Measurements from ENCODE around the gene NFATC1.
"Not testable (repeated sequence)": the region's sequence is repeated elsewhere in the genome, so short reads cannot be mapped to it uniquely, and the experiment has no call there.

The NFATC1 gene

DNA sequence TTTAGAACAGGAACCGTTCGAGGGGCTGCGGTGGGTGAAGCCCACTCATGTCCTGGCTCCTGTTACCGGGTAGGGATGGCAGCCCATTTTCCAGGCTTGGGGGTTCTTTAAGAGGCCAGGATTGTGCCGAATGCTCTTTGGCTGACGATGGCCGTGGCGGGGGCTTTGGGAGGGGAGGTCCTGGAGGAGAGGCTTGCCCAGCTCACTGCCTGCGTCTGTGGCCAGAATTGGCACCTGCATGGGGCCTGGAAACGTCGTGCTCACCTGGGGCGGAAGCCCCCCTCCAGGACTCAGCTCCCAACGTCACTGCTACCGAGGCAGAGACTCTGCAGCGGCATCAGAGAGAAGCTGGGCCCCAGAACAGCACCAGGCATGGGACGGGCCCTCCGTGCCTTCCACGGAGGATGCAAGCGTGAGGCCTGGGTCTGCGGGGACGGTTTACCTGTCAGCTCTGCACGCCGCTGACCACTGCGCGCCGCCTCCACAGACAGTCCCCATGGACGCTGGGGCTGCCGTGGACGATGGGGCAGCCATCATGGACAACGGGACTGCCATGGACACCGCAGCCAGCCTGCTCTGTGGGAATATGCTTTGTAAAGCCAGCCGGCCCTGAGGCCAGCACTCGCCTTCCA is 82.9 kb downstream of the NFATC1 start:
- no peak for DNase-seq

DNA sequence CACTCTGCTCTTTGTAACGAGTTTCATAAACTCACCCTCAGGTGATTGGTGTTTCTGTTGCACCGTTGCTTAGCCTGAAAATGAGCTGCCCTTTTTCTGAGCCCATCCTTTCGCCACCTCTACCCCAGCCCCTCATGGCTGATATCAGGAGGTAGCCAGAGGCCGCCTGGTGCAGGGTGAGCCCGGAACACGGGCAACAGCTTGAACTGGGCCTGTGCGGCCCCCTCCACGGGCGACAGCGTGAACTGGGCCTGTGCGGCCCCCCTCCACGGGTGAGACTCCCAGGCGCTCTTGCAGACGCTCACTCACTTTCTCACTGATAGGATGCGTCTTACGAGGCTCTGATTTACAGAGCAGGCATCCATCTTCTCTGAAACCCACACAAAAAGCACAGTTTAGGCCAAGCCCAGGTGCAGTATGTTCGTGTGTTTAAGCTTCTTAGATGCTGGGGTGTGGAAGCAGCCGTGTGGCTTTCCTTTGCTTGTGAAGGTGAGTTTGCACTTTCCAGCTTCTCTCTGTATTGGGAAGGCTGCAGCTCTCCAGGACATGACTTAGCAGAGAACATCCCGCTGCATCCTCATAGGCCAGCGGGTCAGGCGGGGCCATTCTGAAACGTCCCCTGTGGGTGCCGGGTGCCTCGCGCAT is 83.5 kb downstream of the NFATC1 start:
- no peak overlapping the region for H3K4me3 ChIP-seq (ENCODE audit: insufficient read depth, low read depth, low read length, poor library complexity, severe bottlenecking)
- DNase-seq, result no peak
- no peak overlapping the region for H3K27ac ChIP-seq (ENCODE audit: insufficient read depth, low read length, poor library complexity, severe bottlenecking)
- no peaks in the 10 kb centered on the region for H3K9me3 ChIP-seq (ENCODE audit: control insufficient read depth, low read length)
- no peaks in the 10 kb centered on the region for H3K27me3 ChIP-seq (replicated peaks; ENCODE audit: control insufficient read depth, insufficient read depth, low read length, poor library complexity, severe bottlenecking)
- peaks cover 19% of the 10 kb centered on the region for H3K36me3 ChIP-seq (ENCODE audit: control insufficient read depth, insufficient read depth, low read length)
- H3K4me1 ChIP-seq (ENCODE audit: control insufficient read depth, insufficient read depth, low read length, poor library complexity, severe bottlenecking), result no peaks in the 10 kb centered on the region

More for the DNA sequence above, 82.9 kb downstream of the NFATC1 start:
- Histone ChIP-seq H3K9me3 (ENCODE audit: control insufficient read depth, low read length) (no peaks in the 10 kb centered on the region), H3K27me3 (replicated peaks; ENCODE audit: control insufficient read depth, insufficient read depth, low read length, poor library complexity, severe bottlenecking) (no peaks in the 10 kb centered on the region), H3K4me1 (ENCODE audit: control insufficient read depth, insufficient read depth, low read length, poor library complexity, severe bottlenecking) (no peaks in the 10 kb centered on the region), H3K27ac (ENCODE audit: insufficient read depth, low read length, poor library complexity, severe bottlenecking) (no peak overlapping the region), H3K36me3 (ENCODE audit: control insufficient read depth, insufficient read depth, low read length) (peaks cover 19% of the 10 kb centered on the region), H3K4me3 (ENCODE audit: insufficient read depth, low read depth, low read length, poor library complexity, severe bottlenecking) (no peak overlapping the region)

DNA sequence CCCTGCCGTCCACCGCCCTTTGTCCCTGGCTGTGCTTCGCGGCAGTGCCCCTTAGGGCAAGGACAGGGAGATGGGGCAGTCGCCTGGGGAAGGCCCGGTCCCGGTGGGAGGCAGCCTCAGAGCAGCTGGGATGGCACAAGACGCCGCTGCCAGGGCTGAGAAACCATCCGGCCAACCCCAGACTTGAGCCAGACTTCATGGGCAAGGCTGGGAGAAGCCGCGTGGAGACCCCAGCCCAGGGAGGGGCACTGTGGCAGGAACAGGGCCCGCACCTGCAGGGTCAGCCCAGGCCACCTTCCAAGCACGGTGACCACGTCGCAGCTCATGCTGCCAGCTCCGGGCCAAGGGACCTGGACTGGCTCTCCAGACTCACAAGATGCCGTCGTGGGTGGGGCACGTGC is 84.0 kb downstream of the NFATC1 start:
- Histone ChIP-seq H3K4me1 (ENCODE audit: control insufficient read depth, insufficient read depth, low read length, poor library complexity, severe bottlenecking) (no peaks in the 10 kb centered on the region), H3K36me3 (ENCODE audit: control insufficient read depth, insufficient read depth, low read length) (peaks cover 20% of the 10 kb centered on the region), H3K27me3 (replicated peaks; ENCODE audit: control insufficient read depth, insufficient read depth, low read length, poor library complexity, severe bottlenecking) (no peaks in the 10 kb centered on the region), H3K9me3 (ENCODE audit: control insufficient read depth, low read length) (no peaks in the 10 kb centered on the region), H3K4me3 (ENCODE audit: insufficient read depth, low read depth, low read length, poor library complexity, severe bottlenecking) (no peak overlapping the region), H3K27ac (ENCODE audit: insufficient read depth, low read length, poor library complexity, severe bottlenecking) (no peak overlapping the region)
- no peak for DNase-seq

DNA sequence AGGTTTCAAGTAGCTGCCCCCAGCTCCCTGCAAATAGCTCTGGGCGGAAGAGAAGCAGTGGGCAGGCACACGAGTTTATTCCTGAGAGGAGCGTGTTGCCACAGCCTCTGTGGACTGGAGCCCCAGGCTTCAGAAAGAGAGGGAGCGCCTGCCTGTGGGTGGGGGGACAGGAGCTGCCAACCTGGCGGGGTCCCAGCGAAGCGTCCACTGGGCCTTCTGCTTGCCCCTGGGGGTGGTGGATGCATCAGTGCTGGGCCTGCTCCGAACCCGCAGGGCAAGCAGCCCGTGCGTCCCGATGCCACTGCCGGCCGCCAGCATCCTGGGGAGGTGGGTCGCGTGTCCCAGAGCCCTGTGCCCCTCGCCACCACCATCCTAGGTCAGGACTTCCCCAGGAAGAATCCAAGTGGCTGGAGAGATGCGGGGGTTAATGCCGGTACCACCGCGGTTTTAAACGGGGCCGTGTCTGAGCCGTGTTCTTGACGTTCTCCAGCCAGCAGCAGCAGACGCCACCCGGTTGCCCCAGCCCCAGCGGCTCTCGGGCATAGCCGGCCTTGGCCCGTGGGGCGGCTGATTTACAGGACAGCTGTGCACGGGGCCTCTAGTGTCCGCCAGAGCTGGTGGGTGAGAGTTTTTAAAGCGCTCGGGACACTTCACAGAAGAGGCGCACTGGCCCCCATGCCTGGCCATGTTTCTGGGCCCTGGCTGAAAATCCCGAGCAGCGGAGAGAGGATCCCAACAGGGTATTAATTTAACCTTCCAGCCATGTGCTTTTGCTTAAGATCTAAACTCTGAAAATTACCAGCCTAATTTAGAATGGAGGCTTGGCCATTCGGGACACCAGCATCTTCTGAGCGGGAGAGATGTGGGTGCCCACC is 84.7 kb downstream of the NFATC1 start:
- H3K9me3 ChIP-seq (ENCODE audit: control insufficient read depth, low read length), result no peaks in the 10 kb centered on the region
- no peak overlapping the region for H3K4me3 ChIP-seq (ENCODE audit: insufficient read depth, low read depth, low read length, poor library complexity, severe bottlenecking)
- no peak for DNase-seq
- H3K36me3 ChIP-seq (ENCODE audit: control insufficient read depth, insufficient read depth, low read length), result peaks cover 25% of the 10 kb centered on the region
- H3K27me3 ChIP-seq (replicated peaks; ENCODE audit: control insufficient read depth, insufficient read depth, low read length, poor library complexity, severe bottlenecking), result no peaks in the 10 kb centered on the region
- H3K27ac ChIP-seq (ENCODE audit: insufficient read depth, low read length, poor library complexity, severe bottlenecking), result no peak overlapping the region
- H3K4me1 ChIP-seq (ENCODE audit: control insufficient read depth, insufficient read depth, low read length, poor library complexity, severe bottlenecking), result no peaks in the 10 kb centered on the region

DNA sequence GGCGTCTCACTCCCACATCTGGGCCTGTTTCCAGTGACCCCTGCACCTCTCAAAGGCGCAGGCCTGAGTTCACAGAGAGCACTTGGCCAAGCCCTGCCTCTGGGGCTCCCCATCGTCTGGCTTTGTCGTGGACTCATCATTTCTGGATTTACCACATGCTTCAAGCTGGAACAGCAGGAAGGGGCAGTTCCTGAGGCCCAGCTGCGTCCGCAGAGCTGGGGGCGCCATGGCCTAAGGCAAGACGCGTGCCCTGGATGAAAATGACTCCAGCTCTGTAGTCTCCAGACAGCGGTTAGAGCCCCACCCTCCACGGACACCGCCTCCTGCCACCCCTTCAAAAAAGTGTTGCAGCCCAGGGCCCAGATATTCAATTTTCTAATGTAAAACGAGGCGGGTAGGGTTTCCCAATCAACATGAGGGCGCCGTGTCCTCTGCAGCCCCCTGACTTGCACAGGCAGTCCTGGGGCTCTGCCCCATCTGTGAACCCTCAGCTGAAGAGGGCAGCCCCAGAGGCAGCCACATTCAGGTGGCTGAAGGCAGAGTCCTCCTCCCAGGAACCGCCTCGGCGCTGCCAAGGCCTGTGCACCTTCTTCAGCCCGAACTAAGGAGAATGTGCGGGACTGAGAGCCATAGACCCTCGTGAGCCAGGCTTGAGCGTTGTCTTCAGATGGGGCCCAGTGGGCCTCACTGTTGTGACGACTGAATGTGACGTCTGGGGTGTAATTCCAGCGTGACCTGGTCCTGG is 85.5 kb downstream of the NFATC1 start:
- Histone ChIP-seq H3K36me3 (ENCODE audit: control insufficient read depth, insufficient read depth, low read length) (peaks cover 32% of the 10 kb centered on the region), H3K9me3 (ENCODE audit: control insufficient read depth, low read length) (no peaks in the 10 kb centered on the region), H3K4me1 (ENCODE audit: control insufficient read depth, insufficient read depth, low read length, poor library complexity, severe bottlenecking) (no peaks in the 10 kb centered on the region), H3K27me3 (replicated peaks; ENCODE audit: control insufficient read depth, insufficient read depth, low read length, poor library complexity, severe bottlenecking) (no peaks in the 10 kb centered on the region), H3K27ac (ENCODE audit: insufficient read depth, low read length, poor library complexity, severe bottlenecking) (no peak overlapping the region), H3K4me3 (ENCODE audit: insufficient read depth, low read depth, low read length, poor library complexity, severe bottlenecking) (no peak overlapping the region)
- DNase-seq, result no peak

DNA sequence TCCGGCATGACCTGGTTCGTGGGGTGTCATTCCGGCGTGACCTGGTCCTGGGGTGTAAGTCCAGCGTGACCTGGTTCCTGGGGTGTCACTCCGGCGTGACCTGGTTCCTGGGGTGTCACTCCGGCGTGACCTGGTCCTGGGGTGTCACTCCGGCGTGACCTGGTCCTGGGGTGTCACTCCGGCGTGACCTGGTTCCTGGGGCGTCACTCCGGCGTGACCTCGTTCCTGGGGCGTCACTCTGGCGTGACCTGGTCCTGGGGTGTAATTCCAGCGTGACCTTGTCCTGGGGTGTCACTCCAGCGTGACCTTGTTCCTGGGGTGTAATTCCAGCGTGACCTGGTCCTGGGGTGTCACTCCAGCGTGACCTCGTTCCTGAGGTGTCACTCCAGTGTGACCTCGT is 87.7 kb downstream of the NFATC1 start:
- H3K27ac ChIP-seq (ENCODE audit: insufficient read depth, low read length, poor library complexity, severe bottlenecking); DNase-seq; H3K4me3 ChIP-seq (ENCODE audit: insufficient read depth, low read depth, low read length, poor library complexity, severe bottlenecking); H3K27me3 ChIP-seq (replicated peaks; ENCODE audit: control insufficient read depth, insufficient read depth, low read length, poor library complexity, severe bottlenecking); H3K4me1 ChIP-seq (ENCODE audit: control insufficient read depth, insufficient read depth, low read length, poor library complexity, severe bottlenecking); H3K9me3 ChIP-seq (ENCODE audit: control insufficient read depth, low read length): not testable (repeated sequence)
- H3K36me3 ChIP-seq (ENCODE audit: control insufficient read depth, insufficient read depth, low read length), result peaks cover 48% of the 10 kb centered on the region

DNA sequence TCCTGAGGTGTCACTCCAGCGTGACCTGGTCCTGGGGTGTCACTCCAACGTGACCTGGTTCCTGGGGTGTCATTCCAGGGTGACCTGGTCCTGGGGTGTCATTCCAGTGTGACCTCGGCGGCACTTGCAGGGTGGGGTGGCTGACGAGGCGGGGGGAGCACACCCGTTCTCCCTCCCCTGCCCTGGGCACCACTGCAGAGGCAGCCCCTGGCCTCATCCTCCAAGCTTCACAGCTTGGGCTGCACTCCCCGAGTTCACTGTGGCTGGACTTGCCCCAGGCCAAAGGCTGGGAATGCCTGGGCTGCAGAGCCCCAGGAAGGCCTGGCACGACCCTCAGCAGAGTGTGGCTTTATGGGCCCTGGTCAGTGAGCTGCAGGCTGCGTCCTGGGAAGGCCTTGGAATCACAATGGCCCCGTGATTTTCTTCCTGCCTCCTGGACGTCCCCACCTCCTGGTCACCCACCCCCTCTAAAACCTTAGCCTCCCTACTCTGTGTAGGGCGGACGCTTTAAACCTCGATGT is 88.3 kb downstream of the NFATC1 start:
- no peaks in the 10 kb centered on the region for H3K27me3 ChIP-seq (replicated peaks; ENCODE audit: control insufficient read depth, insufficient read depth, low read length, poor library complexity, severe bottlenecking)
- H3K36me3 ChIP-seq (ENCODE audit: control insufficient read depth, insufficient read depth, low read length), result peaks cover 53% of the 10 kb centered on the region
- no peak overlapping the region for H3K4me3 ChIP-seq (ENCODE audit: insufficient read depth, low read depth, low read length, poor library complexity, severe bottlenecking)
- H3K4me1 ChIP-seq (ENCODE audit: control insufficient read depth, insufficient read depth, low read length, poor library complexity, severe bottlenecking), result no peaks in the 10 kb centered on the region
- no peak overlapping the region for H3K27ac ChIP-seq (ENCODE audit: insufficient read depth, low read length, poor library complexity, severe bottlenecking)
- DNase-seq, result no peak
- H3K9me3 ChIP-seq (ENCODE audit: control insufficient read depth, low read length), result no peaks in the 10 kb centered on the region

DNA sequence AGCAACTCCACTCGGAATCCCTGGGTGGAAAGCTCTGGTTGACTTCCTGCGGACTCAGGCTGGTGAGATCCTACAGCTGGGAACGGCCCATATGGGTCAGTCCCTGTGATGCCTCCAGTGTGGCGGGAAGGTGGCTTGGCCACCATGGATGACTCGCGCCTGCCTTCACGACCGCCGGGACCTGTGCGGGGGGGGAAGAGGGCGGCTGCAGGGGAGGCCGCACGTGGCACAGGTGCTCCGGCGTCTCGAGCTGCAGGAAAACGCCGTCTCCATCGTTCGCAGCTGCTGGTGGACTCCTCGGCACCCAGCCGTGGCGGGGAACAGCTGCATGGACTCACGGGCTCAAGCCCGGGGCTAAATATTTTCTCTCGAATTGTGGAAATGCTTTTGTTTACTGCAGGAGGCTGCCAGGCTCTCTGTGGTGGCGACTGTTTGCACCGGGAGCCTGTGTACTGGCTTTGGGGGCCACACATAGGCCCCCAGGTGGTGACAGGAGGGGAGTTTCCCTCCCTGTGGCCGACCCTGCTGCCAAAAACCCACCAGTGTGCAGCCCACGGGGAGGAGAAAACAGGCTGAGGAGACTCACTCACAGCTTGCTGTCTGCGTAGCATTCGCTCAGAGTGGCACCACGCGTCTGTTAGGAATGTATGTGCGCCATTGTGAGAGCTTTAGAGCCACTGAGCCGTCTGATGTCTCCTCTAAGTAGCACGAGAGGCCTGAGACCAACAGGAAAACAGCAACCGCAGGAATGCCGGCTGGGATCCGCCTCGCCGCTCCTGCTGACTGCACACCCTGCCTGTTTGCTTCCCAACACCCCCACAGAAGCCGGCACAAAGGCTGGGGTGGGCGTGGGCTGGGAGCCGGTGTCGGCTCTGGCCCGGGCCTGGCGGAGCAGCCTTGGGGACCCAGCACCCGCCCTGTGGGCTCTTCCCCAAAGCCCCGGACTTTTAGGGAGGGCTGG is 89.2 kb downstream of the NFATC1 start:
- no peak for DNase-seq
- Histone ChIP-seq H3K9me3 (ENCODE audit: control insufficient read depth, low read length) (no peaks in the 10 kb centered on the region), H3K36me3 (ENCODE audit: control insufficient read depth, insufficient read depth, low read length) (peaks cover 52% of the 10 kb centered on the region), H3K4me1 (ENCODE audit: control insufficient read depth, insufficient read depth, low read length, poor library complexity, severe bottlenecking) (no peaks in the 10 kb centered on the region), H3K27ac (ENCODE audit: insufficient read depth, low read length, poor library complexity, severe bottlenecking) (no peak overlapping the region), H3K4me3 (ENCODE audit: insufficient read depth, low read depth, low read length, poor library complexity, severe bottlenecking) (no peak overlapping the region), H3K27me3 (replicated peaks; ENCODE audit: control insufficient read depth, insufficient read depth, low read length, poor library complexity, severe bottlenecking) (no peaks in the 10 kb centered on the region)
